Measurements from ENCODE around the gene CDC6.

CDC6 gene

DNA sequence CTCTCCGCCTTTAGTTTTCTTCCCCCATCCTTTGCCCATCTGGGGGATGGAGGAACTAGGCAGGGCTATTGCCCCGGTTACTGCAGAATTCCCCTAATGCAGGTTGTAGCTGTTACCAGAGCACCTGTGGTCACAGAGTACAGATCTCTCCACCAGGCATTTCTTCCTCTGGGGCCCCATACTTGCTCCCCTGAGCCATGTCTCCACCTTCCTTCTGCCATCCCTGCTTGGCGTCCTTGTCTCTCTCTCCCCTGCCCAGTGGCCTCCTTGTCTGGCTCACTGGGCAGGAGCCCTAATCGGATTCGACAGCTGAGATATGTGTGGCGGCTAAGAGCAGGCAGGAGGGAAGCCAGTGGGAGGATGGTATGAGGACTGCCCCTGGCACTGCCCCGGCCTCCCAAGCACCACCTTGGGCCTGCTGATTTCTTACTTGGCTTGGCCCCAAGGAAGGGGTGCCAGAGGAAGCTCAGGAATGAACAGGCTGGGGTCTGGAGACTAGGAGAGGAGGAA lies 23.3 kb downstream of the CDC6 start:
- Histone ChIP-seq H3K27ac (ENCODE audit: insufficient read depth, low read depth, low read length, poor library complexity, severe bottlenecking) (no peak overlapping the region), H3K9me3 (ENCODE audit: control insufficient read depth, low read length) (no peaks in the 10 kb centered on the region), H3K27me3 (ENCODE audit: control insufficient read depth, insufficient read depth, low read length, poor library complexity, severe bottlenecking) (peaks cover 6% of the 10 kb centered on the region), H3K4me1 (ENCODE audit: control insufficient read depth, insufficient read depth, low read length) (peaks cover 78% of the 10 kb centered on the region), H3K36me3 (ENCODE audit: control insufficient read depth, insufficient read depth, low read length) (no peaks in the 10 kb centered on the region), H3K4me3 (ENCODE audit: insufficient read depth, low read depth, low read length) (no peak overlapping the region)
- 80 to 86% methylated on average over 7 of the region's 7 CpGs for WGBS, 2 experiments

DNA sequence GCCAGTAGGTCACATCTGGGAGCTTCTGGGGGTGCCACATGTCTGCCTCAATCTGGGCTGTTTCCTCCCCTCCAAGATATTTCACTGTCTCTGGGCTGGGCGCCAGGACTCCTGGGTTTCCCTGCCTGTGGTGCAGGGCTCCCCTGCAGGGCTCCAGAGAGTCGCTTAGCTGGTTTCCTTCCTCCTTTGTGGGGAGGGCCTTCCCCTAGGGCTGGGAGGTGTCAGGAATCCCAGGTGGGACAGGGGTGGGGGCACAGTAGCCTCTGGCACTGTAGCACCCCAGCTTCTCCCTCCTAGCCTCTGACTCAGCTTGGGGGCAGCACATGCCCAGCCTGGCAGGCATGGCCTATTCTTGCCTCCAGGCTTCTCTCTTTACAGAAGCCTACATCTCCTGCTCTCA lies 23.9 kb downstream of the CDC6 start:
- WGBS, 2 experiments, result 83 to 87% methylated on average over 2 of the region's 2 CpGs
- Histone ChIP-seq H3K4me3 (ENCODE audit: insufficient read depth, low read depth, low read length) (no peak overlapping the region), H3K9me3 (ENCODE audit: control insufficient read depth, low read length) (no peaks in the 10 kb centered on the region), H3K27ac (ENCODE audit: insufficient read depth, low read depth, low read length, poor library complexity, severe bottlenecking) (no peak overlapping the region), H3K4me1 (ENCODE audit: control insufficient read depth, insufficient read depth, low read length) (peaks cover 78% of the 10 kb centered on the region), H3K36me3 (ENCODE audit: control insufficient read depth, insufficient read depth, low read length) (no peaks in the 10 kb centered on the region), H3K27me3 (ENCODE audit: control insufficient read depth, insufficient read depth, low read length, poor library complexity, severe bottlenecking) (peaks cover 13% of the 10 kb centered on the region)

DNA sequence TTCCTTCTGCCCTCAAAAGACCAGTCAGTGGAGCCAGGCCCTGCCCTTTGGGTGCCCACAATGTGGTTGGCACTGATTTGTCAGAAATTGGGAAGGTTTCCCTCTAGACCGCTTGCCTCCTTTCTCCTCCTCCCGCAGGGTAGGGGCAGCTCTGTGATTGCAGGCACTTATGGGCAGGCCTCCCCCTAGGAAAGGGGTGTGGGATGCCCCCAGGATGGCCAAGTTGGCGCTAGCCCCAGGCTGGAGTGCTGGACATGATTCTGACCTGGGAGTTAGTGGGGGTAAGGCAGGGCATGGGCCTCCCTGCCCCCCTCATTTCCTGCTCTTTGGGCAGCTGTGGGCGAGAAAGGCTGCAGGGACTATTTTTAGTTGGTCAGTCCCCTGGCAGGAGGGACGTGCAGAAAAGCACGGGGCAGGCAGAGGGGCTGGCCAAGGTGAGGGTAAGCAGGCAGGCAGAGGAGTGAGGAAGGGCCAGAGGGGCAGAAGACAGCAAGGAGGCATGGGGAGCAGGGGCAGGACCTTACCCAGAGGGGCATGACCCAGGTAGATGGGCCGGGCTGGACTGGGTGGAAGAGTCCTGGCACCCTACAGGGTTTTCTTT lies 24.6 kb downstream of the CDC6 start:
- Histone ChIP-seq H3K27ac (ENCODE audit: insufficient read depth, low read depth, low read length, poor library complexity, severe bottlenecking) (no peak overlapping the region), H3K27me3 (ENCODE audit: control insufficient read depth, insufficient read depth, low read length, poor library complexity, severe bottlenecking) (peaks cover 19% of the 10 kb centered on the region), H3K4me1 (ENCODE audit: control insufficient read depth, insufficient read depth, low read length) (peaks cover 79% of the 10 kb centered on the region), H3K4me3 (ENCODE audit: insufficient read depth, low read depth, low read length) (no peak overlapping the region), H3K9me3 (ENCODE audit: control insufficient read depth, low read length) (no peaks in the 10 kb centered on the region), H3K36me3 (ENCODE audit: control insufficient read depth, insufficient read depth, low read length) (no peaks in the 10 kb centered on the region)
- 73 to 74% methylated on average over 7 of the region's 7 CpGs for WGBS, 2 experiments

DNA sequence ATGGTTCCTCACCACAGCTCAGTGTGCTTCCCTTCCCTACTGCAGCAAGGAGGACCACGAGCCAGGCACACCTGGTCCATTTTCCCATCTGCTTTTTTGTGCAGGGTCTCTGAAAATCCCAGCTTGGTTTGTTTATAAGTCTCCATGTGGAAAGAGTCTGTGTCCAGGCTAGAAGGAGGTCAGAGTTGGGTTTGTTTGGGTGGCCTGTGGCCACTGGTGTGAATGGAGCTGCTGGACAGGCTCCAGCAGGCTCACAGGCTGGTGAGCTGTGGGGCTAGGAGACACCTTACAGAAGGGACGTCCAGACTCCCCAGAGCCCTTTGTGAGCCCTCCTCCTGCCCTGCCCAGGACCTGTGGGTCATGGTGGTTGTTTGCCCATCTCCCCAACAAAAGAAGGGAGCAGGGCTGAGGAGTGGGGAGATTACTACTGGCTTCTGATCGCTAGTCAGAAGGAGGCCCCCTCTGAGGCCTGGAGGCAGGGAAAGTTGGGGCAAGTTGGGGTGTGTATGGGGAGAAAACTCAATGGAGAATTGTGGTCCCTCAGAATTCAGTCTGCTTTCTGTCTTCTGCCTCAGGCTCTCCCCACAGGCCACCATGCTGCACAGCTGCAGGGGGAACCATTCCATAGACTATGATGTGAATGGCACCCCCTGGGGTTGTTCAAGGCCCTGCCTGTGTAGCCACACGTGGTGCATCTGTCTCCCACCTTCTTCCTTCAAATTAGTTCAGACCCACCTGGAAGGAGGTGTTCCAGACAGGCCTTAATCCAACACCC lies 25.4 kb downstream of the CDC6 start:
- H3K27ac ChIP-seq (ENCODE audit: insufficient read depth, low read depth, low read length, poor library complexity, severe bottlenecking), result no peak overlapping the region
- H3K4me3 ChIP-seq (ENCODE audit: insufficient read depth, low read depth, low read length), result no peak overlapping the region
- H3K36me3 ChIP-seq (ENCODE audit: control insufficient read depth, insufficient read depth, low read length), result no peaks in the 10 kb centered on the region
- peaks cover 71% of the 10 kb centered on the region for H3K4me1 ChIP-seq (ENCODE audit: control insufficient read depth, insufficient read depth, low read length)
- H3K9me3 ChIP-seq (ENCODE audit: control insufficient read depth, low read length), result no peaks in the 10 kb centered on the region
- H3K27me3 ChIP-seq (ENCODE audit: control insufficient read depth, insufficient read depth, low read length, poor library complexity, severe bottlenecking), result peaks cover 25% of the 10 kb centered on the region
- 69 to 73% methylated on average over 4 of the region's 4 CpGs for WGBS, 2 experiments

DNA sequence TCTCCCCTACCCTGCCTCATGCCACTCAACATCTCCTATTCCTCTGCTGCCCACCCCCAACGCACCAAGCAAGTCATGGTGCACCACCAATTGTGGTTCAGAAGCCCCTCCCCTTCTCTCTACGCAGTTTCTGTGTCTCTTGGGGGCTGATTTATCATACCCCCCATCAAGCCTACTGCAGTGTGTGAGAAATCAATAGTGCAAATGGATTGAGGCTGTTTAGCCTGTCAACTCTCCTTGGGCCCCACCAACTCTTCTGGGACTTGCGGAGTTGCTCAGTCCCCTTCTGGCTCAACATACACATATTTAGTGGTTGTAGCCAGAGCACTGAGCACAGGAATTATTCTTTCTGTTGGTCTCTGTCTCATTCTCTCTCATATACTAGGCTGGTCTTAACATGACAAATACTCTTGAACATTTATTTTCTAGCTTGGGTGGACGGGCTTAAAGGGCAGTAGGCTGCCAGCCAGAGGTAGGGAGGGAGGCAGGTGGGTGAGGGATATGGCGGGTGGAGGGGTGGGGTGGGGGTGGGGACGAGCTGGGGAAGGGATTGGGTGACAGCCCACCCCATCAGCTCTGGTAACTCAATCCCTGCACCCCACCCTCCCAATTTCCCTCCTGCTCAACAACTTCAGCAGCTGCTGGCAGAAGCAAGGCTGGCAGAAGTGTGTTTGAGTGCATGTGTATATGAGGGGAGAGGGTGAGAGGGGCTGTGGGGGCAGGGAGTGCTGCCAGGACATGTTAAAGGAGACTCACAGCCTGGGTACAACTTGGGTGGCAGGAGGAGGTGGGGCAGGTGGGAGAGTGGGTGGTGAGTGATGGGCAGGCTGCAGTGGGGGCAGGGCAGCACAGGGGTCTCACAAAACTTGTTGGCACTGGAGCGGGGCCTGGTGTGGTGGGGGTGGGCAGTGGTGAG lies 26.2 kb downstream of the CDC6 start:
- Histone ChIP-seq H3K36me3 (ENCODE audit: control insufficient read depth, insufficient read depth, low read length) (no peaks in the 10 kb centered on the region), H3K9me3 (ENCODE audit: control insufficient read depth, low read length) (no peaks in the 10 kb centered on the region), H3K4me1 (ENCODE audit: control insufficient read depth, insufficient read depth, low read length) (peaks cover 69% of the 10 kb centered on the region), H3K27ac (ENCODE audit: insufficient read depth, low read depth, low read length, poor library complexity, severe bottlenecking) (no peak overlapping the region), H3K4me3 (ENCODE audit: insufficient read depth, low read depth, low read length) (no peak overlapping the region), H3K27me3 (ENCODE audit: control insufficient read depth, insufficient read depth, low read length, poor library complexity, severe bottlenecking) (peaks cover 33% of the 10 kb centered on the region)
- WGBS, 2 experiments, result 71 to 72% methylated on average over 5 to 6 of the region's 7 CpGs

DNA sequence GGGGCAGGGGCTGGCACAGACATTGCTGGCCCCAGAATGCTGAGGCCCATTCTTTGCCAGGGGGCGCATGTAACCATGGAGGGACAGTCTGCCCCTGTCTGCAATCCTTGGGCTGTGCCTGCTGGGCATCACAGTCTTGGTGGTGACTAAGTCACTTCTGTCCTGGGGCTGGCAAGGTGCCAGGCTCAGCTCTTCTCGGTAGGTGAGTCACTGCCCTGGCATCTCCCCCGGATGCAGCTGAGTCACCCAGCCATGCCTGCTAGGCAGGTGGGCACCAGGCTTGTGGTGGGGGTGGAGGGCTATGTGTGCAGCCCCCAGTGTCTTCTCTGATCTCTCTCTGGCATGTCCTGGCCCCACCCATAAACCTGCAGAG lies 26.9 kb downstream of the CDC6 start:
- H3K4me3 ChIP-seq (ENCODE audit: insufficient read depth, low read depth, low read length), result no peak overlapping the region
- WGBS, 2 experiments, result 87 to 88% methylated on average over 3 of the region's 3 CpGs
- peaks cover 71% of the 10 kb centered on the region for H3K4me1 ChIP-seq (ENCODE audit: control insufficient read depth, insufficient read depth, low read length)
- H3K36me3 ChIP-seq (ENCODE audit: control insufficient read depth, insufficient read depth, low read length), result no peaks in the 10 kb centered on the region
- H3K27ac ChIP-seq (ENCODE audit: insufficient read depth, low read depth, low read length, poor library complexity, severe bottlenecking), result no peak overlapping the region
- H3K27me3 ChIP-seq (ENCODE audit: control insufficient read depth, insufficient read depth, low read length, poor library complexity, severe bottlenecking), result peaks cover 37% of the 10 kb centered on the region
- H3K9me3 ChIP-seq (ENCODE audit: control insufficient read depth, low read length), result no peaks in the 10 kb centered on the region

DNA sequence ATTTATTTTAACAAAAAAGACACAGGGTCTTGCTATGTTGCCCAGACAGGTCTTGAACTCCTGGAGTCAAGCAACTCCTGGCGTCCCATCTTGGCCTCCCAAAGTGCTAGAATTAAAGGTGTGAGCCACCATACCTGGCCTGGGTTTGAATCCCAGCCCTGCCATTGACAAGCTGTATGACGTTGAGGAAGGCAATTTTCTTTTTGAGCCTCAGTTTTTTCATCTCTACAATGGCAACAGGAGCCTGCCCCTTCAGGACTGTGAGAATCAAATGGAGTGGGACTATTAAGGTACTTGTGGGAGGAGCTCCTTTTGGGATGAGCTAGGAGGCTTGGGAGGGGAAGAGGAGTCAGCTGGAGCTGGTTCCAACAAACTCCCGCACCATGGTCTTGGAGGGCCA lies 27.5 kb downstream of the CDC6 start:
- H3K4me3 ChIP-seq (ENCODE audit: insufficient read depth, low read depth, low read length), result no peak overlapping the region
- H3K27me3 ChIP-seq (ENCODE audit: control insufficient read depth, insufficient read depth, low read length, poor library complexity, severe bottlenecking), result peaks cover 37% of the 10 kb centered on the region
- H3K4me1 ChIP-seq (ENCODE audit: control insufficient read depth, insufficient read depth, low read length), result peaks cover 70% of the 10 kb centered on the region
- no peaks in the 10 kb centered on the region for H3K9me3 ChIP-seq (ENCODE audit: control insufficient read depth, low read length)
- no peaks in the 10 kb centered on the region for H3K36me3 ChIP-seq (ENCODE audit: control insufficient read depth, insufficient read depth, low read length)
- 88 to 93% methylated on average over 3 of the region's 3 CpGs for WGBS, 2 experiments
- H3K27ac ChIP-seq (ENCODE audit: insufficient read depth, low read depth, low read length, poor library complexity, severe bottlenecking), result no peak overlapping the region

DNA sequence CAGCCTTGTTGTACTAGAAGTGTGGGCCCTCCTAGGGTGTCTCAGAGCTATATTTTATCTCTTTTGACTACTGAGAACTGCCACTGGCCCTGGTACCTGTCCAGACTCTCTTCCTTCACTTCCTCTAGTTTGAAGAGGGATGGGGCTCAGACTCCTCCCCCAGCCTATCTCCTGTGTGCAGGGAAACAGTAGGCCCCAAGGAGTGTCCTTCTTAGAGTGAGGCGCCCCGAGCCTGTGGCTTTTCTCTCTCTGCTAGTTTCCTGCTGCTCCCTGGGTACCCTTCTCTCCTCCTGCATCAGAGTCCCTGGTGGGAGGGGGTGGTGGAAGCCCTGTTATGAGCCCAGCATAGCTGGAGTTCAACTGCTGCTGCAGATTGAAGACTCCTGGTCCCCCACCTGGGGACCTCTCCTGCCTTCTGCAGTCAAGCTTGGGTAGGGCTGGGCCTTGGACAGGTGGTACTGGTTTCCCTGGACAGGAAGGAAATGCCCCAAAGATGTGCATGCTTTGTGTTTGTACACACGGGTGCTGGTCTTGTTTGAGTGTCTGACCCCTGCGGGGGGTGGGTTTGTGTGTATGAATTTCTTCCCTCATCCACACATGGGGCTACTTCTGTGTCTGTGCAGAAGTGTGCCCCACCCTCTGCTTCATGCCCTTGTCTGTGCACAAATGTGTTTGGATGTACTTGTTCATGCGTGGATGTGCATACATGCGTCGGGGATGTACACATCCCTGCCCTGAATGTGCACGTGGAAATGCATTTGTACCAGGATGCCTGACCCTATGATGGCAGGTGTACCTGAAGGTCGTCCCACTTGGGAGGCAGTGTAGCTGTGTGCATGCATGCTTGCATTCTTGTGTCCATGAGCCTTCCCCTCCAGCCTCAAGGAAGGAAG lies 28.2 kb downstream of the CDC6 start:
- Histone ChIP-seq H3K9me3 (ENCODE audit: control insufficient read depth, low read length) (no peaks in the 10 kb centered on the region), H3K36me3 (ENCODE audit: control insufficient read depth, insufficient read depth, low read length) (no peaks in the 10 kb centered on the region)
- 58 to 64% methylated on average over 8 to 9 of the region's 9 CpGs for WGBS, 2 experiments

DNA sequence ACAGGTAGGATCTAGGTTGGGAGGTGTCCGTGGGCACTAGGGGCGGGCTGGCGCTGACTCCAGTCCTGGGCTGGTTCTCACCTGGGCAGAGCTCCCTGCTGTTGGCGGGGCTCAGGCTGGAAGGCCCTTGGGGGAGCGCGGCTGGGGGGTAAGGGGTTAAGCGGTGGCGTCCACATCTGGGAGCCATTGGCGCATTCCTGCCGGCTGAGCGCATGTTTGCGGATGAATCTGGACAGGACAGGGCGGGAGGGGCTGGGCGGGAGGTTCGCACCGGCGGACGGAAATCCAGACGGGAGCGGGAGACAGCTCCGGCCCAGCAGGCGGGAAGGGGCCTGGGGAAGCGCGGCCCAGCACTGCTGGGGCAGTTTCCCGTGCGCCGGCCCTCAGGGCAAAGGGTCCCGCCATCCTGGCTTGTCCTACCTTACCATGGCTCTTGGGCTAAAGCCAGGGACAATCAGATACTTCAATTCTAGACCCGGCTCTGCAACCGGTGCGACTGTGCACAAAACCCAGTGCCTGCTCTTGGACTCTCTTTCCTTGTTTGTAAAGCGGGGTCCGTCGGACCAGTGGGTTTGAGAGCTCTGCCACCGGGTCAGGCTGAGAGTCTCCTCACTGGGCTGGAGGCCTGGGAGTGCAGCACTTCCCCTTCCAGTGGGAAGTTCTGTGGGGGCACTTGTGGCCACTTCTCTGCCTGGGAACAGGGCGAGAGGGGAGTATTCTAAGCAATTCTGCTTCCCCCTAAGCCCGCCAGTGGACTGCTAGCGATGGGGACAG lies 29.1 kb downstream of the CDC6 start:
- Histone ChIP-seq H3K4me1 (ENCODE audit: control insufficient read depth, insufficient read depth, low read length) (peaks cover 74% of the 10 kb centered on the region), H3K27me3 (ENCODE audit: control insufficient read depth, insufficient read depth, low read length, poor library complexity, severe bottlenecking) (peaks cover 37% of the 10 kb centered on the region), H3K36me3 (ENCODE audit: control insufficient read depth, insufficient read depth, low read length) (no peaks in the 10 kb centered on the region), H3K27ac (ENCODE audit: insufficient read depth, low read depth, low read length, poor library complexity, severe bottlenecking) (peak overlapping the region; percentile 67), H3K9me3 (ENCODE audit: control insufficient read depth, low read length) (no peaks in the 10 kb centered on the region), H3K4me3 (ENCODE audit: insufficient read depth, low read depth, low read length) (peak overlapping the region; percentile 38)
- 4 to 5% methylated on average over 38 of the region's 38 CpGs for WGBS, 2 experiments

More for the DNA sequence above, 28.2 kb downstream of the CDC6 start:
- H3K4me3 ChIP-seq (ENCODE audit: insufficient read depth, low read depth, low read length), result no peak overlapping the region
- H3K4me1 ChIP-seq (ENCODE audit: control insufficient read depth, insufficient read depth, low read length), result peaks cover 74% of the 10 kb centered on the region
- H3K27ac ChIP-seq (ENCODE audit: insufficient read depth, low read depth, low read length, poor library complexity, severe bottlenecking), result no peak overlapping the region
- peaks cover 37% of the 10 kb centered on the region for H3K27me3 ChIP-seq (ENCODE audit: control insufficient read depth, insufficient read depth, low read length, poor library complexity, severe bottlenecking)

All from ectodermal cell (in vitro differentiated cells).